HG03439 (cell line): ENCODE data around the gene EBF3.

ENCODE experiments used
- ATAC-seq: cut with Tn5 transposase; IDR thresholded peaks from one replicate; pipeline ENCODE4 v1.9.1; 2021; ENCODE audit warnings: mild to moderate bottlenecking, moderate library complexity; ENCODE audit not compliant: unreplicated experiment

EBF3 gene

DNA sequence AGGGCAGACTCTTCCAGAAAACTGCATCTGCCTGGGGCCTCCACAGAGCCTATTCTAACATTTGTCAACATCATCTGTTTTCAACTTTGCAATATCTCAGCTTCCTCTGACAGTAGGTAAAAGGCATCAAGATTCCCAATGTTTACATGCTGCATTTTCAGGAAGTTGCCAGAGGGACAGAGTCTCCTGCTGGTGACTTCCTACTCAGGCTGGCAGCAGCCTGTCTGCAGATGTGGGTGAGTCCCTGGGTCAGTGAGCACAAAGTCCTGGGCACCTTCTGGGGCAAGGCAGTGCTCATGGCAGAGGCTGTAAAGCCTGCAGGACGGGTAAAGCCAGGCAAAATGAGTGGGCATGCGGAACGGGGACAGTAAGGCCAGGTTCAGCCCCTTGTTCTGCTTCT, 69.4 kb downstream of the EBF3 start:
- ATAC-seq: no peak

DNA sequence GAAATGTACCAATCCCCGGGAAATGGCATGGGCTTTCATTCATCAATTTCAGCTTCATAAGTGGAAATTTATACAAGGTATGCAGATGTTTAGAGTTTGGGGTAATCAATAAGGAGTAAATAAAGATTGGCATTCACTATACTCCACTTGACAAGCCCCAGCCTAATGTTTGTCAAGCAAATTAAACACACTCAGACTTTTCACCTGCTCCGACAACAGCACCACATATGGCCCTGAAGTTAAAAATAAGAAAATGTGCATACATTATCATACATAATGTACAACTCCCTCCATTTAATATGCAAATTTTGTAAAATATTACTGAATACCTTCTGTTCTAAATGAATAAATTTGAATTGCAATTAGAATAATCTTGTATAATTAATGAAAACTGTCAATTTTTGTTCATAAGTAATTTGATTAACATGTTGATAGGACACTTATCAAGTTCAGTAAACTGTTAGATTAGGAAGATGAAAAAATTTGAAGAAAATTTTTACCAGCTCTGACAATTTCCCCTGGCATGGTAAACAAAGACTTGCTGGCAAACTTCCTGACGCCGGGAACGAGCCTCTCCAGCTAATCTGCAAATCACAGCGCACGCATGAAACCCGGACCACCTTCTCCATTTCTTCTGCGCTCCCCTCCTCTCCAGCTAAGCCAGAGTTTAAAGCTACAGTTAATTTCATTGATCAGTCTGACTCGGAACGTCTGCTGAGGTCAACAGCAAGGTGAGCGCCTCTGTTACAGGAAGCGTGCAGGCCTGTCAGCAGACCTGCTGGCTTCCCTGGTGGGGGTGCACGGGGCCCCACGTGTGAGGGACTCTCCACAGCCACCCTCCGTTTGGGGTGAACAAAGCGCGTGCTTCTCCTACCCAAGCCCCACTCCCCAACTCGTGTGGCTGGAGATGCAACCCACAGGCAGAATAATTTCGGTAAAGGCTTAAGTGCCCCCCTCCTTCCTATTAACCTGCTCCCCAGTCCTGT, 70.7 kb downstream of the EBF3 start:
- ATAC-seq: no peak

DNA sequence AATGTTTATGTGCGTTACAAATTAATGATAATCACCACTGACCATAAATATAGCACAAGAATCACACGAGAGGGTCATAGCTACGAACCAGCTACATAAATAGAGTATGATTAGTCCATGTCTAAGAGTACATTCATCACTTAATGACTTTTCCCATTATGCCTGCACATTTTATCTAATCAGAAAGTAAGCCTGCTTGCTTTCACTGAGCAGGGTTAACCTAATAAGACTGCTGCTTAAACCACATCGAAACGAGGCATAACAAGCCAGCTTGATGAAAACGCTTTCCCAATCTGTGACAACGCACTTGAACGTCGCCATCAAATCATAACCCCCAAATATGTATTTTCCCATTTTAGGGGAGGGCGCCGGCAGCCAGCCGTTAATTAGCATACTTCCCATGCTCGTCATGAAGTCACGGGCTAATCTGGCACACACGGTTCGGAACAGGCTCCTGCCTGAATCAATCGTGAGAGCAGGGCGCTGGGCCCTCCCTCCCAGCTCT, 71.5 kb downstream of the EBF3 start:
- no peak for ATAC-seq

DNA sequence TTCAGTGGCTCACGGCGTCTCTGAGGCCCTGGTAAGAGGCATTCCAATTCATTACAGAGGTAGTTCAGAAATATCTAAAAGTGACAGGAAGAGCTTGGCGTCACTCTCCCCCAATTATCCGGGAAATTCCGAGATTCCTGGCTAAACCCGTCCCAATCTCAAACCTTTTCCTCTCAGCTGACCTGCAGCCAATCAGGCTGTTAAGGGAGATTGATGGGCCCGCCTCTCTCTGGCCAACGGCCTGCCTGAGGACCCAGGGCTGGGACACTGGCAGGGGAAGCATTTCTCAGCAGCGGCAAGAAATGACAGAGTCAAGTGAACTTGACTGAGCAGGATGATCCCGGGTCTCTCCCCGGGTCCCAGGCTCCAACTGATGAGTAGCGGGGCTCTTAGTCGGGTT, 72.3 kb downstream of the EBF3 start:
- no peak for ATAC-seq

DNA sequence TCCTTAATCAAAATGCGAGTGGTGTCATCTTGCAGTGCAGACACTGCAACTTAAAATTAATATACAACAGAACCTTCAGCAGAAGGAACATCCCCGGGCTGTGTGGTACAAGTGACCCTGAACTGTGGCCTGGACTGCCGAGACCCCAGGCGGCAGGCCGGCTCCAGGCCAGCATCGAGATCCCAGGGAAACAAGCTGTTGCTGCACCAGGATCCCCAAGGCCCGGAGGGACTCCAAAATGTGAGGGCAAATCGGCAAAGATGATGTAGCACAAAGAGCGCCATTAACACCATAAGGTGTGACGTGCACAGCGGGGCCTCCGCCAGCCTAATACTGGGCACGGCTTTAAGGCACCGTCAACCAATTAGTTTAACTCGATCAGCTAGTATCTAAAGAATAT, 73.9 kb downstream of the EBF3 start:
- no peak for ATAC-seq

DNA sequence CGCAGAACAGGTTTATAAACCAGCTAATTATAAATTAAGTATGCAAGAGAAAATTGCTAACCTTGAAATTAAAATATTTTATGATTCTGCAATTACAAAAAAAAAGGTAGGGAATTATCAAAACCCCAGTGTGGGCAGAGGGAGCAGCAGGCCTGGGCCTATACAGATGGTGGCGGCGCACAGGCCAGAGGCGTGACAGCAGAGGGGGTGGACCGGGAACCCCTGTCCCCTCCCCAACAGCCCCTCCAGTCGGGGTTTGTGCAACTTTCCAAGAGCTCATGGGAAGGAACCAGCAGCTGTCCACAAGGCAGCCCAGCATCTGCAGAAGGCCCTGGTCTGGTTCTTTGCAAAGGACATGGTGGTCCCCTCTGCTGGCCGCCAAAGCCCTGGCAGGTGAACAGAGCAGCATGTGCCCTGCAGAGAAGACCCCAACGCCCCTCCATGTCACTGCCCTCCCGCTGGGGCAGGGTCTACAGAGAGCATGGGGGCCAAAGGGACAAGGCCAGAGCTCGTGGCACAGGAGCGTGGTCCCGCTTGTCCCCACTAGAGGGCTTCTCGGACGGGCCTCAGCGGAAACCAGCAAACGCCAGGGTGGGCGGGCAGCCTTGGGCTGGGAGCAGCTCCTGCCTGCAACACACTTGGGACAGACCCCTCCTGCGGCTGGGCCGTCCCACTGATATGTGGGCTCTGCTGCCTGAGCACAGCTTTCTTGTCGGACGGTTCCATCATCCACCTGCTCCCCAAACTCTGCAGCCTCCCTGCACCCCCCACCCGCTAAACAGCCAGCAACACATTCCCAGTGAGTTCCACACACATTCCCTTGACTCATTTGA, 75.1 kb downstream of the EBF3 start:
- no peak for ATAC-seq

DNA sequence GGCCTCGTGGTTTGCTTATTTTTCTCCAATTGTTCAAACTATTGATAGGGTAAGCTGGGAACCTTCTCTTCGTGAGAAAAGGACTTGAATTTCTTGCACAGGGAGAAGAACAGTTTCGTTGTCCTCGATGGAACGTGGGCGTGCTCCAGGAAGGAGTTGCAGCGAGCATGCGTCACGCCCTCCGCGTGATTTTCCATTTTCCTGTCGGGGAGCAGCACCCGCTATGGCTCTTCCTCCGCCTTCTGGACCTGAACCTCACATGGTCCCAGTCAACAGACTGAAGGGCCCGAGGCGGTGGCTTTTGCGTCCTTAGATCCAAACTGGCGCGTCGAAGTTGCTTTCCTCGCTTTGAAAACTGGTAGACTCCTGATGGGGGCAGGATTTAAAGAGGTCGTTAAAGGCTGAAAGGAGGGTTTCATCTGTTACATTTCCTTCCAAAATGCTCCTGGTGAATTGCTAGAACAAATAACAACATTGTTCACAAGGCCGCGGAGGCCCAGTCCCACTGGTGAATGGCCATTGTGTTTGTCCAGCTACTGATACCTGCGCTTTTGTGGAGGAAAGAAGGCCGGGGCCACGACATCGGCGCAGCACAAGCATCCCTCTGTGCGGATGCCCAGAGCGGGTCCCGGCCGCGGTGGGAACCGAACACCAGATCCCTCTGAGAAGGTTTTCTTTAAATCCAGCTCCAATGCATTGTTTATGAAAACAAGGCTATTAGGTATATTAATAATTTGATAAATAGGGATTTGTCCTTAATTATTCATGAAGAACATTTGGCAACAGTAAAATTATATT, 75.9 kb downstream of the EBF3 start:
- no peak for ATAC-seq

DNA sequence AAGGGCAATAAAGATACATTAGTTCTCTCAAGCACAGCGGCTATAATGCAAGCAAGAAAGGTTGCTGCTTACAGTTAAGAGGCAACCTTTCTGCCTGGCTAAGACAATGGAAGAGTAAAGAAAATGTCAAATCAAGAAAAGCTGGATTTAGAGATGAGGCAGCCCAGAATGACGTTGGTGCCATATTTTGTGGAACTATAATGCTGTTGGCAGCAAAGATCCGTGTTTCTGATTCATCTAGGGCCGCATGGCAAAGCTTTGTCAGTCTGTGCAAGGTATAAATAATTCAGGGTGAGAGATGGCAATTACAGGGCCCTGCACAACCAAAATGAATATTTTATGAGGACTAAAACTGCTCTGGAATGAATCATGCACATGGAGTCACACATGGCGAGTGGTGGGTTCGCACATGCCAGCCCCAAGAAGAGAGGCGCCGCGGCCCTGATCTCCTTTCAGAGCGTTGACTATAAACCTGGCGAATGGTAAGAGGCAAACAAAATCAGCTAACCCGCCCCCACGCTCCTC, 76.6 kb downstream of the EBF3 start:
- no peak for ATAC-seq

DNA sequence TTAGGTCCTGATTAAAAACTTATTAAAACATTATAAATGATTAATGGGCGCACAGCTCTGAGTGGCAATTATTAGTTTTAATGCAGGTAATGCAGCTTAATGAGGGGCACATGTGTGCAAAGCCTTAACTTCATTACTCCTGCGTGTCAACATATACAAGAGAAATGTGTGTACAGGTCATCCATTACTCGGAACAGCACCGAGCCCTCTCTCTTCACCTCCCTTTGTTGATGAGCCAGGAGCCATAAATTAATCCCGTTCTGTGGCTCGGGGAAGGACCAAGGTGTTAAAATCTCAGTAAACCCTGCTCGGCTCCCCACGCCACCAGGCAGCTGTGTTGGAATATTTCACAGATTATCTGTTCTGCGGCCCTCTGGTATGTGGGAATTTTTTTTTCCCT, 77.8 kb downstream of the EBF3 start:
- ATAC-seq: no peak

DNA sequence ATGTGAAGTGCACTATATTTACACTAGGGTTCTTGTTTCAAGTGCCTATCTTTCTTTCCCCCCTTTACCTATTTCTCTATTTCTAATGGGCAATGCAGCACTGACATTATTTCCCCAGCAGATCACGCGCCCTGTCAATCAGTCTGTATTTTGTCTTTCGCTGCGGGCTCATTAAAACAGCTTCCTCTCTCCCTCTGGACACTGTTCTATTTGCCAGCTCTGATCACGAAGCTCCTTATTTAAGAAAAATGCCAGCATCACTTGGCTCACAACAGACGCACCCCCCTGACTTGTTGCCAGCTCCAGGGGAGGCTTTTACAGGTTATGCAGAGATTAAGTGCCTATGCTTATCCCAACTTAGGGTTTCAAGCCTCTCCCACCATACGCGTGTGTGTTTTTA, 78.5 kb downstream of the EBF3 start:
- ATAC-seq: no peak

DNA sequence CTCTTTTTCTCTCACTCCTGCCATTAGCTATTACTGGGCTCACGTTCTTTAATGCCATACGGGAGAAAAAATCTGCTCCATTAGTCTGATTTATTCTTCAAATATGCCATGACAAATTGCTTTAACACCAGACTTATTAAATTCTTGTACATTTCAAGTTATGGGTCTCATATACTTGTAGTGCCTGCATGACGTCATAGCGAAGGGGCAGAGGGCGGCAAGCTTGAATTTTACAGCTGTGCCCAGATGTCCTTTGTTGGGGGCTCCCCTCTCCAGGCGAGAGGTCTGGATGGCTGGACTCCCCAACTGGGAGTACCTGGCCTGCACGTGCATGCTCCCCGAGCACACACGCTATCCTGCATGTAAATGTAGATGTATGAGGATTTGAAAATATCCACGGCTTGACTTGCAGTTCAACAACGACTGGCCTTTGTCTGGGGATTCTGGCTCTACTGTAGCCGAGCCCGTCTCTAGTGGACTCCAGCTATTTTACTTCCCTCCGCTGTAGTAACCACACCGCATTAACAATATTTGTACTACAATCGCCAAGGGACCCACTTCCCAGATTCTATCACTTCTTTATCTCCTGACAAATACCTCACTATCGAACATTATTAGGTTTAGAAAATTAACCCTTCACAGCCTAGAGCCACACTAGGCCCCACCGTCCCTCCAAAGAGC, 79.5 kb downstream of the EBF3 start:
- ATAC-seq: no peak

DNA sequence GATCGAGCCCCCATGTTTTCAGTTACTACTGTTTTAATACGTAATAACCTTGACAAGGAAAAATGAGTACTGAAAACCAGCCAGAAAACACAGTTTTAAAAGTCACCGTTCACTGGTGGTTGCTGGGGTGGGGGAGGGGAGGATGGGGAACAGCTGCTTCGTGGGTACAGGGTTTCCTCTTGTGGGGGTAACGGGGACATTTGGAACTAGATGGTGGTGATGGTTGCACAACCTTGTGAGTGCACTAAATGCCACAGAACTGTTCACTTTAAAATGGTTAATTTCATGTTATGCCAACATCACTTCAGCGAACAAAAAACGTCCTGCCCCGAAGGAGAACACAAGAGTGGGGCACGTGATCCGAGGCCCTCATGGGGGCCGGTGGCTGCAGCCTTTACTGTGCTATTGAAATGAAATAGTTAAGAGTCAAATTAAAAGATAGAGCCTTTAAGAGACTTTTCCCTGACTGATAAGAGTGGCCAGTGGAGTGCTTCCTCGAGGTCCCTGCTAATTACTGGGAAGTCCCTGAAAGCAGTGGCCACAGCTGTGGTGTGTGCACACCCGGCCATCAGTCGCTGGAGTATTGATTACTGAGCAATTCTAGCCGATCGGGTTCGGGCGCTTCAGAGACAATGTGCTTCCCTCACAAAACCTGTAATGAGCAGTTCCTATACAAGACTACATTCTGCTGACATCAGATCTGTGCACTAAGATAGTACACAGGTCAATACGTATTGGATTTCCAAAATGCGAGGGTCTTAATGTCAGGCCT, 80.3 kb downstream of the EBF3 start:
- ATAC-seq: no peak

DNA sequence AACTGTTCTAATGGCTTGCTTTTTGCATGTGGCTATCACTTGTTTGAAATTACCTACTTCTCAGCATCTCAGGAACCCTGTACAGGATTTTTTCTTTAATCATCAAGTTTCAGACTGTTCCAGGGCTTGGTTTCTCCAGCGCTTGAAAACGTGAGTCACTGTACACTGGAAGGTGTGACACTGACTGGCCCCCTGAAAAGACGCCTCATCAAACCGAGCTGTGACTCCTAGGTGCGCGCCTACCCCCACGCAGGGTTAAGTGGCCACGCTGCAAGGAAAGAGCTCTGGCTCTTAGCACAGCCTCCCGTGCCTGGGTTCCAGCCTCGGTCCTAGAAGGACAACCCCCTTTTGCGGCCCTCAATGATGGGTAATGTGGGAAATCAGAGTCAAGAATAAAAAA, 81.0 kb downstream of the EBF3 start:
- no peak for ATAC-seq

DNA sequence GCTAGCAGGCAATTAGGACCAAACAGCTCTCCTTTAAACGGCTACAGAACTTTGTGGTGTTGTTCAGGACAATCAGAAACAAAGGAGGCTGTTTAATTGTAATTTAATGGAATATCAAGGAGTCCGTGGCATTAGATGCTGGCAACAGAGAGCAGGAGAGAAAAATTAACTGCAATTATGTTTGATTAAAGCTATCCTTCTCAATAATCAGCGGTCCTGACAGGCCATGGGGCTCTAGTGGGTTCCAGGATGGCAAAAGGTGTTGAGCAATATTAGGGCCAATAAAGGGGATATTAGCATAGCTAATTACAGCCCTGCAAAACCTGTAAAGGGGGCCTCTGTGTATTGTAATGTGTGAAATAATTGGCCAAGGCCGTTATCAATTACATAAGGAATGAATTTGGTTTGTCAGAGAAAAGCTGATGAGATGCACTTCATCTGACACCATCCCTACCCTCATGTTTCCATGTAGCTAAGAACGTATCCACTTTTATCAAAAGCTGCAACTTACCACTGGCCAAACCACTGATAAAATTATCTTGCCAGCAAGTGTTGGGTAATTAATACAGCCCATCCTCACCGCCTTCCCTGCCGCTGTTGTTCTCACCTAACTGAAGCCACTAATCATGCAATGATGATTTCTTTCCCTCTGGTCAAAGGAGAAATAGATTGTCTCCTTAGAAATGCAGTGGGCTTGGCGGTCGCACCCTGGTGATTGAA, 81.6 kb downstream of the EBF3 start:
- ATAC-seq: no peak

DNA sequence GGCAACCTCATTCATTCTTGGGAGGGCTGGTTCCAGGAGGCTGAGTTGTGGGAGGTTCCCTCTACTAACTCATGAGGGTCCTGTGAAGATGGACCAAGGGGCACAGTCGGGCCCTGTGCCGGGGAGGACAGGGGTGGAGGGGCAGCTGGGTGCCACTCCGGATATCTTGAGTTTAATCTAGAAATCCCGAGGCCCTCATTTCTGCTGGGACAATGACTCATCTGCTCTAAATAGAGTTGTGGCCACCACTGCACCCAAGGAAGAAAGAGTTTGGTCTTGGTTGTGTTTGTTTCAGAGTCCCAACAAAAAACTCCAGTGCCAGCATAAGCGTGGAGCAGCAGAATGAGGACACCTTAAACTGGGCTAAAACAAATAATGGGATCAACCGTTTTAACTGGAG, 82.4 kb downstream of the EBF3 start:
- no peak for ATAC-seq

DNA sequence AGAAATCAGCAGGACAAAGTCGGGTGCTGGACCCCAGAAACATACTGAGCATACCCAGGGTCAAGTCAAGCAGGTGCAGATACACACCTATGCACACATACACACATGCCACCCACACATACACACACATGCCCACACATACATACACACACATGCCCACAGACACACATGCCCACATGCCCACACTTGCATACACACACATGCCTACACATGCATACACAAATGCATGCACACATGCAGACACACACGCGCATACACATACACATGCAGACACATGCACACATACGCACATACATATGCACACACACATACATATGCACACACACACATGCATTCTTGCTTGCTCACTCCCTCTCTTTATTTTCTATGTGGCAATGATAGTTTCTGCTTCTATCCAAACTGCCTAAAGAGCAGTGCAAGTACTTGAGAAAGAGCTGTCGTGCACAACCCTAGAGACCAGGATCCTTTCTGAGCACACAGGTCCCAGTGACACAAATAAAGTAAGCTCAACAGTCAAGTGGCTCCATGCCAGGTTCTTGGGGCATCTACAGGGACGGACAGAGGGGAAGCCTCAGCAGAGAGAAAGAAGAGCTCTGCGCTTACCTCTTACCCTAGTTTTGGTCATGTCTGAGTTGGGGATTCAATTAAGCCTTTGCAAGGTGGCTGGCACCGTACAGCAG, 83.7 kb downstream of the EBF3 start:
- ATAC-seq: no peak

DNA sequence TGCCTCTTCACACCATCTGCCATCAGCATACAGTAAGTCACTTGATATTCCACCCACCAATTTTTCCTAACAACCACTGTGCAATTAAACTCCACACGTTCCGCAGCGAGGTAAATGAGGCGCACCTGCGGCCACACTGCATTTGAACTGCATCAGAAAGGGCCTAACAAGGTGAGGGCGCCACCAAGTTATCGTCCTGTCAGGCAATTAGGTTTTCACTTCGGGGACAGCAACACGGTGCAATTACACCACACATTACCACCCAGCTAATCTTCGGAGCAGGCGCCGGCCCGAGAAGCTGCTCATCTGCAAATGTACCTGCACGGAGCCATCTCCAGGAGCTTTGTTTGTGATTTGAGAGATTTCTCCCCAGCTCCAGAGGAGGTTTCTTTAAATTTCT, 84.4 kb downstream of the EBF3 start:
- ATAC-seq: no peak

DNA sequence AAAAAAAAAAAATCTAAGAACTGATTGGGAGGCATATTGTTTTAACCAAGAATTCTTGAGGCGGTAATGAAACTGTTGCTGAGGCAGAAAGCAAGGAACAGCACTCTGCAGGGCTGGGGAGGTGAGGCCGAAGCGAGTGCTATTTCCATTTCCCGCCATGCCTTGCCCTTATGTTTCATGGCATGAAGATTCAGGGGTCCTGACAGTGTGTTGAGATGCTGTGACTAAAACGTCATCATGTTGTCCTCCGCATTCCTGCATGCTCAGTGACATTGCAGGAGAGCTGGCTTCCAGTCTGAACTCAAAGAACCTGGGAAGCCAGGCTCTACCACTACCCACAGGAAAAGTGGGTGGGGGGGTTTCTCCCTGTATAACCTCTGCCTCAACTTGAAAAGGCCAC, 85.2 kb downstream of the EBF3 start:
- ATAC-seq: no peak
